Embryonic facial prominence (tissue), 1 donor: ENCODE results near the gene SIRPA.

ENCODE experiments used
- DNase-seq: peaks from one replicate; pipeline ENCODE4 v3.0.0-alpha.2; 2016; ENCODE audit errors: extremely low spot score

The SIRPA gene

DNA sequence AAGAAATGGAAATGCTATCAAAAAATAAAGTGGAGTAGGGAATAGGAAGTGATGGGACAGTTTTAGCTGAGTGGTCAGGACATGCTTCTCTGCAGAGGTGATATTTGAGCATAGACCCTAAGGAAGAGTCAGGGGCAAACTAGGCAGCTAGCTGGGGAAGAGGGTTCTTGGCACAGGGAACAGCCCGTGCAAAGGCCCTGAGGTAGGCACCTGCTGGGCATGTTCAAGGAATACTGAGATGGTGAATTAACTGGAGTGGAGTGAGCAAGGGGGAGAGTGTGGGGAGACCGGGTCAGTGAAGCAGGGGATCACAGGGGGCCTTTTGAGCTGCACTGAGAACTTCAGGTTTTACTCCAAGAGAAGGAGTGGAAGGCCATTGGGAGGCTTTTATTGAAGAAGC is 7.5 kb upstream of the SIRPA start:
- DNase-seq = no peak

DNA sequence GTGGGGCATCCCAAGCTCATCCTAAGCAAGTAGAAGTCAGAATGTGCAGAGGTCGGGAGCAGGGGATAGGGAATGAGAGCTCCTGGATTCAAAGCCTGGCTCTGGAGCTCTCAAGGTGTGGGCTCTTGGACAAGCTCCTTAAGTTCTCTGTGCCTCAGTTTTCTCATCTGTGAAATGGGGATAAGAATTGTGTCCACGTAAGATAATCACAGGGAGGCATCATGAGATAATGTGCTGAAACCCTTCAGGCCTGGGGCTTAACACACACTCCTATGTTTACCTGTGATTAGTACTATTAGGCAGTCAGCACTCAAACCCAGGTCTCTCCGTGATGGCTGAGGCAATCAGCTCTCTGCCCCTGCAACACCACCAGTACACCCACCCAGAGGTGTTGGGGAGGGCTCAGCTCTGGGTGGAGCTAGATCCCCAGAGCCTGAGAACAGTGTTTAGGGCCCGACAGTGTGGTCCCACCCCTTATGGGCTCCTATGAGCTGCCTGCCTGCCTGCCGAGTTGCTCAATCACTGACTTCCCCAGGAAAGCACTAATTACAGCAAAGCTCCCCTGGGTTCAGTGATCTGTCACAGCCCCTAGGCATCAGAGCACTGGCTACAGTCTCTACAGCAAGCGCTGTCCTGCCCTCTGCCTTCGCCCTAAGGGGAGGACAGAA is 6.3 kb upstream of the SIRPA start:
- no peak for DNase-seq

DNA sequence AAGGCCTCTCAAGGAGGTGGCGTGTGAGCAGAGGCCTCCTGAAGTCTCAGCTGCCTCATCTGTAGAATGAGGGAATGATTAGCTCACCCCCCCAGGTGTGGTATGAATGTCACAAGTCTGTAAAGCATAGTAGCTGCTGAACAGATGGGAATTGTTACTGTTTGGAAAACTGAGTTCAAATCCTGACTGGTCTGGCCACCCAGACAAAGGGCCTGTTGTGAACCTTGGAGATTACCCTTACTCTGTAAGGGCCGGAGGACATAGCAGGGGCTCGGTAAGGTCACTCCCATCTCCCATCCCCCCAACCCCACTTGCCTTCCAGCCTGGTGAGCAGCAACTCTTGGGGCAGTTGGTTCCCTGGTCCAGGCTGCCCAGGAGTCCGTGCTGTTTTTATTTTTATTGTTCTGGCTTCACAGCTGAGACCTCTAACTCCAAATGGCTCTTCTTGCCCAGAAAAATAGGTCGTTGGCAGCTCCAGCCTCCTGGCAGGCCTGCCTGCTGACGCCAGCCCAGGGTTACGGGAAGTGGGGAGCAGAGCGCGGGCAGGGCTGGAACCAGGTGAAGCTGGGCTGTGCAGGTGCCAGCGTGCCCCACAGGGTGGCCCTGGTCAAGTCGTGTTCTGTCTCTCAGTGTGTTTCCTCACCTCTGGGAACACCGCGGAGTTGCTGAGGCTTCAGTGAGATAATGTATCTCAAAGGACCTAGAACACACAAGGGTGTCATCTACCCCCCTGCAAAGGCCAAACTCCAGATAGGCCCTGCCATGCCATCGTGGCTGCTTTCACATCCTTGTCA is 4.5 kb upstream of the SIRPA start:
- DNase-seq = no peak

DNA sequence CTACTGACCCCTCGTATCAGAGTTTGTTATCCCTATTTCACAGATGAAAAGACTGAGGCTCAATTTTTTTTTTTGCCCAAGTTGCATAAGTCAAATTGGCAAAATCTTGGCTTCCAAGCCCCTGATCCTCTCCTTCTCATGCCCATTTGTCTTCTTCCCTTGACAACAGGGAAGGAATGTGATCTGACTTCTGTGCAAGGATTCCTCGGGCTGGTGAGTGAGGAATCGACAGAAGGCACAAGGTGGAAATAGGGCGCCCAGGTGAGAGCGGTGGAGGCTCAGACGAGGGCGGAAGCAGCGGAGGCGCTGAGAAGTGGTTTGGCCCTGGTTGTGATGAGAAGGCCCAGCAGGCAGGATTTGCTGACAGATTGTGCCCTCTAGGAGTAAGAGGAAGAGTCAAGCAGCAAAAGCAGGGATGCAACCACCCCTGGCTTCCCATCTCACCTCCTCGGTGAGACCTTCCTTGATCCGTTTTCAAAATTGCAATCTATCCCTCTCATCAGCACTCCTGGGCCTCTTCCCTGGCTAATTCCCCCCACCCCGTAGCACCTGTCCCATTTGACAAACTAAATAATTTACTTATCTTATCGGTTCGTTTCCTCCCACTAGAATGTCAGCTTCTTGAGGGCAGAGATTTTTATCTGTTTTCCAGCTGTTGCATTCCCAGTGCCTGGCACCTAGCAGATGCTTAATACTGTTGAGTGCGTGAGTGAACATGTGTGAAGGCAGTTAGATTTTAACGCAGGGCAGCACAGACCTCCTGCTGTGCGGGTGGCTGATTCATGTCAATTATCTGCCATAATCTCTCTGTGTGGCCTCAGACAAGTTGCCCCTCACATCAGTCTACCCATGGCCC is 3.7 kb upstream of the SIRPA start:
- DNase-seq = no peak

DNA sequence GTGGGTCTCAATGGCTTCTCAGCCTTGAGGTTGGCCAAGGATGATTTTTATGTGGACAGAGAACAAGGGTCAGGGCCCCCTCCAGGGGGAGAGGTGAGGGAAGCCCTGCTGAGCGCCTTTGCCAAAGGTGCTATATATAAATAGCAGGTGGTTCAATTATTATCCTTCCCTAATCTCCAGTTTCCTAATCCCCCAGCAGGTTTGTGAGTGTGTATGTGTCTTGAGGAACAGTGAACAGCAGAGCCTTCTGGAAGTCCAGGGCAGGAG is 3.2 kb upstream of the SIRPA start:
- no peak for DNase-seq

DNA sequence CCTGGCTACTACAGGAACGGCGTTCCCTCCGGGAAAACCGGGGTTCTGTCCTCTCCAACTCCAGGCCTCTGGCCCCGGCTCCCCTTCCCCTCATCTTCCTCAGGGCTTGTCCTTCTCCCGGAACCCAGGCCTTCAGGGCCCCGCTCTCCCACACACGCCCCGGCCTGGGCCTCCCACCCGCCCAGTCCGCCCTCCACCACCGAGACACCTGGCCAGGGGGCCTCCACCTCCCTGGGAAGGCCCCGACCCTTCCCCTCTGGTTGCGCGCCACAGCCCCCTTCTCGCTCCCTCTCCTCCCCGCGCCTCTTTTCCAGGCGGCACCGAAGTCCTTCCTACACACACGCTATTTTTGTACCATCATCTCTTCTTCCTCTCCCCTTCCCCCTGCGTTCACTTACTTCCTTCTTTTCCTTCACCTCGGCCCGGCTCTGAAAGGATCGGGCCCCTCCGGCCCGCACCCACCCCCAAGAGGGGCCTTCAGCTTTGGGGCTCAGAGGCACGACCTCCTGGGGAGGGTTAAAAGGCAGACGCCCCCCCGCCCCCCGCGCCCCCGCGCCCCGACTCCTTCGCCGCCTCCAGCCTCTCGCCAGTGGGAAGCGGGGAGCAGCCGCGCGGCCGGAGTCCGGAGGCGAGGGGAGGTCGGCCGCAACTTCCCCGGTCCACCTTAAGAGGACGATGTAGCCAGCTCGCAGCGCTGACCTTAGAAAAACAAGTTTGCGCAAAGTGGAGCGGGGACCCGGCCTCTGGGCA is 1.3 kb upstream of the SIRPA start:
- DNase-seq = no peak

DNA sequence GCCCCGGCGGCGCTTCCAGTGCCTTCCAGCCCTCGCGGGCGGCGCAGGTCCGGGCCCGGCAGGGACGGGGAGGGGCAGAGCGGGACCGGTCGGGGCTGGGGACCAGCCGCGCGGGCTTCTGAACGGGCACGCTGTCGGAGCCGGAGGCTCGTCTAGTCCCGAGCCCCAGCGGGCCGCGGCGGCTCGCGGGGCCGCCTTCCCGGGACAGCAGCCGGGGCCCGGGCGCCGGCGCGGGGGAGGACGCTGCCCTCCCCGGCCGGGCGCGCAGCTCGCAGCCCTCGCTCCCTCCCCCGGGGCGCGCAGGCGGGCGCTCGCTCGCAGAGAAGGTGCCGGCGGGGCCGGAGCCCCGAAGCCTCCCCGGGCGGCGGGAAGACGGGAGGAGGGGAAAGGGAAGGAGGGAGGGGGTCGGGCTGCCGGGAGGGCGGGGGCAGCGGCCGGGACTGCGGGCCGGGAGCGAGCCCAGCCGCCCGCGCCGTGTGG is 696 bp upstream of the SIRPA start:
- no peak for DNase-seq

DNA sequence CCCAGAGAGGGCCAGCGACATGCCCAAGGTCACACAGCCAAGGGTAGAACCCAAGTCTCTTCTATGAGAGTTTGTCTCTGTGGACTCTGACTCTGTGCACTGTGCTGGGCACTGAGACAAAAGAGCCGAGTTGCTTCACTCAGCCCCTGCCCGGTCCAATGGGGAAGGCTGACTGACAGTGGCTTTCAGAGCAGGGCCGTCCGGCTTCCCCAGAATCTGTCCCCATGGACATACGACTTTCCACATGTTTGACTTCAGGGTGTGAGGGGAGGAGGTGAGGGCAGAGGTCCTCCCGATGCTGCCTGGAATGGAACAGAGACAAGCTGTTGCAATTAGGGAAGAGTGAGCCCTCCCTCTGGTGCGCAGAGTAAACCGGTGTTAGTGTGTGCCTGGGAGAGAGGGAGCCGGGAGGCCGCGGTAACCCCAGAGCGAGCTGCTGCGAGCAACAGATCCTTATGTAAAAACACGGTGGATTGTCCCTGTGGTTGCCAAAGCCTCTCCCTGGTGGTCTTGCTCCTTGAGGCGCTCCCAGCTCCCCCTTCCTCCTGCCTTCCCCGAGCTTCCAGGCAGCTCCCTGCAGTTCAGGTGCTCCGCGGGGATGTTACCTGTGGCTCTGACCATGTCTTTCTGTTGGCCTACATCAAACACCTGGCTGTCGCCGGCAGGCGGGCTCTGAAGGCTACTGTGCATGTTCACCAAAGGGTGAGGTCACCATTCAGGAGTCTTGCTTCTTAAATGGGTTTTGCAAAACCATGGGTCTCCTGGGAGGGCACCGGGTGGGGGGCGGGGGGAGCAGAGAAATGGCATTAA is 672 bp downstream of the SIRPA start:
- DNase-seq = no peak

DNA sequence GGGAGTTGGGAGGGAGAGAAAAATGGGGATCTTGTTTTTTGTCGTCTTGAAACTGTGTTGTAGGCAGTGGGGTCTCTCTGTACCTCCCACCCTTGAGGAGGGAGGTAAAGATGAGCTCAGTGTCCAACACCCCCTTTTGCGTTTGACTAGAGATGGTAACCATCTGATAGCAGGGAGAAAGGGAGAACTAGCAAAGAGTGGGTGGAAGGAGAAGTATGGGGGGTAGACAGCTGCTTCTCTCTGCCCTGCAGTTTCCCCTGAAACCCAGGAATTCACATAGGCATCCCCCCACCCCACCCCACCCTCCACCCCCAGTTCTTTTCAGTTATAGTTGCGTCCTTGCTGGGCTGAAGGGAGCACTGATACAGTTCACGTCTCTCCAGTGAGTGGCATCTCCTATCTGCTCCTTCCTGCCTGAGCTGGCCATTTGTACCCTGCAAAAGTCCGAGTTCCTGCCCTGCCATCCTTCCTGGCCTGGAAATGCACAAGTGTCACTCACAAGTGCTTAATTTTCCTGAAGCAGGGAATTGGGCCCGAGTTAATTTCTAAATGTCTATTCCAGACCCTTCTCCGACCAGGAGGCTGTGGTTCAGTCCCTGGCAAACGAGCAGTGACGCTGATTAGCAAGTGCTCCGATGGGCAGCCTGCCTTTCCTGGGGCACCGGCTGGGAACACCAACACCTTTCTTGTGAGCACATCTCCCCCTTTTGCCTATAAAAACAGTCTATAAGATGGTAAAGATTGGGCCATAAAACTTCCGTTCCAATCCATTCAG is 1.5 kb downstream of the SIRPA start:
- no peak for DNase-seq

DNA sequence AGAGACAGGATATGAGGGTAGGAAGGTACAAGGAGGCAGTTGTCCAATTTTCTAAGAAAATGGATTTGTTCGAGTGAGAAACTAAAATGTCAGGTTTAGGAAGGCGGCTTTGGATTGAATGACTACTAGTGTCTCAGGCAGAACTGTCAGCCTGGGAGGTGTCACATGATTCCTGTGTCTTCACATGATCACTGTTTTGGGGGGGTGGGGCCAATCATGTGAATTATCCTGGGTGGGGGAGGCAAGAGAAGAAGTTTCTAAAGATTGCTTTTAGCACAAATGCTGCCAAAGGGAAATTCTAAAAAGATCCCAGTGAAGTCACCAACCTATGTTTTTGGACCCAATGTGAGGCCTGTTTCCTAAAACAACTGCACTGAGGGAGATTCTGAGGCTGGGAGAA is 2.3 kb downstream of the SIRPA start:
- DNase-seq = no peak

DNA sequence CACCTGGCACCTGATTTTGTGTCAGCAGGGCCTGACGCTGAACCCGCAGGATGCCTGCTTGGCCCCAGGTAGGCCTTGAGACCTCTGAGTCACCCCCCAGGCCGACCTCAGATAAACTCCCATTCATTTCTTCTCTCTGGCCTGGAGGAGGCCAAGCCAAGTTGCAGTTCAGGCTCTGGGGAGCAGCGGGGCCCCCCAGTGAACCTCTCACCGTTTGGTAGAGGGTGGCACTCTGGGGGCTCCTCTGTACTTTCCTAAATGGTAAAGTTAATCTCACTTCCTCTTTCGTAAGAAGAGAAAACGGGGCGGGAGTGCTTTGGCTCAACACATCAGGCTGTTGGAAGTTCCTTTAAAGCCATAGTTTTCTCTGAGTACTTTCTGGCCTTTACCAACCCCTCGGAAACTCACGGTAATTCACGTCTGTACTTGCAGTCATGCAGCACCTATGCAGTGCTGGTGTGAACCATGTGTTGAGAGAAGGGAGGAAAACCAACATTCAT is 2.8 kb downstream of the SIRPA start:
- no peak for DNase-seq

DNA sequence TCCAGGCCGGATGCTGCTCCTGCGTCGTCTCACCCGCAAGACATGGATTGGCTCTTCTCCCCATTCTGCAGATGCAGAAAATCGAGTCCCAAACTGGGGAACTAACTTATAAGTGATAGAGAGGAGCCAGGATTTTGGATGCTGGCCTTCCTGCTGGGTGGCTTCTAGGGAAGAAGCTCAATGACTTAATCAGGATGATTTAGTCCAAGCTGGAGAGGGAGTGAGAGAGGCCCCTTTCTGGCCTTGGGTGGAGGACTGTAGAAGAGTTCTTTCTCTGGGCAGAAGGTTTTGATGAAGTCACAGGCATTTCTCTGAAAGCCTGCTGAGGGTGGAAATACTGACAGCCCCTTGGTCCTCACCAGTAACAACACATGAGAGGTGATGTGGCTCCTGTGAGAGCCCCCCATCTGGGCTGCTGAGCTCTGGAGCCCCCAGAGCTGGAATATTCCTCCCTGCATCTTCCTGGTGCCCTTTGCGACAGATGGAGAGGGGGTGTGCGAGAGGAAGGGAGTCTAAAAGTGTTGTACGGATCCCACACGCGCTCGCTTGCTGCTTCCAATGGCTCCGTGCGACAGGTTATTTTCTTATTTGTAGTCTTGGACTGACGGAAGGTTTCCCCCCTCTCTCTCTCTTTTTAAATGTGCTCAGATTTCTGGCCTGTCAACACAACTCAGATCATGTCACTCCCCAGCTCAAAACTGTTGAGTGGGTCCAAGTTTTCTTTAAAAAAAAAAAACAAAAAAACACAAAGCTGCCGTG is 3.5 kb downstream of the SIRPA start:
- no peak for DNase-seq

DNA sequence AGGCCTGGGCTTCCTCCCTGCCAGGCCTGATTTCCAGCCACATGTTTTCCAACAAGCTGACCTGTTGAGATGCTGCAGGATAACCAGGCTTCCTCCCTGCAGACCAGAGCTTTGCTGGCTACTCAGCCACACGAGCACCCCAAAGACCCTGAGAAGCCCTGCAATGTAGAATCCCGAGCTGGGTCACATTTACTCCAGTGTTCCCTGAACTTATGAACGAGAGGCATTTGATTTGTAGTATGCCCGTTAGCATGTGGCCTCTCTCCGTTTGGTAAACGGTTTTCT is 4.0 kb downstream of the SIRPA start:
- DNase-seq = no peak

DNA sequence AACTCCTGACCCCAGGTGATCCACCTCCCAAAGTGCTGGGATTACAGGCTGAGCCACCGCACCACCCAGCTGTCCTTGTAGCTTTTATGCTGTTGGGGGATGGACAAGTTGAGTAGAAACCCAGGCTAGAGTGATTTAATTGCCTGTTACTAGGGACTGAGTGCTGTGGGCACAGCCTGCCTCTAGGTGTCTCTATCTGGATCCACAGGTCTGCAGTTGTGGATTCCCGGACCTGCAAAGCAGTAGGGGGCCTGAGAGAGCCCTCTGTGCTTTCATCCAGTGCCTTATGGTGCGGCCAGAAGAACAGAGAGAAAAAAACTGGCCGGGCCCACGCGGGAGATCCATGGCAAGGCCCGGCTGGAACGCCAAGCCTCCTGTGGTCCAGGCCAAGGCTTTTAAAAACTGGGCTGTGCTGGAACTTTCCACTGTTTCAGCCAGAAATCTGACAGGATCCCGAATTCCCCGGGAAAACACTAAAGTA is 5.2 kb downstream of the SIRPA start:
- no peak for DNase-seq

DNA sequence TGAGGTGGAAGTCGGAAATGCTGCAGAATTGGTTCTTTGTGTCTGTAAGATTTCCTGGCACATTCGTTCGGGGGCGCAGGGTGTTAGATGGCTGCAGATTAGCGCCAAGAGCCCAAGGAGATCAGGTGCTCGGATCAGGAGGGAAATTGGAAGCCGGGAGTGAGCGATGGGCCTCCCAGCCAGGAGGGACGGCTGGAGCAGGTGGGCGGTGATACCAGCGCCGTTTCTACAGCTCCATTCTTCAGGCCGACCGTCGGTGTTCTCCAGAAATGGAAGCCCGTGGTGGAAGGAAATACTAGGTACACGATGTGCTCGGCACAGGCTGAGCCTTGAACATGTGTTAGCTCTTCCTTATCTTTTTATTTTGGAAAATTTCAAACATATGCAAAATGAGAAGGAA is 6.5 kb downstream of the SIRPA start:
- no peak for DNase-seq

DNA sequence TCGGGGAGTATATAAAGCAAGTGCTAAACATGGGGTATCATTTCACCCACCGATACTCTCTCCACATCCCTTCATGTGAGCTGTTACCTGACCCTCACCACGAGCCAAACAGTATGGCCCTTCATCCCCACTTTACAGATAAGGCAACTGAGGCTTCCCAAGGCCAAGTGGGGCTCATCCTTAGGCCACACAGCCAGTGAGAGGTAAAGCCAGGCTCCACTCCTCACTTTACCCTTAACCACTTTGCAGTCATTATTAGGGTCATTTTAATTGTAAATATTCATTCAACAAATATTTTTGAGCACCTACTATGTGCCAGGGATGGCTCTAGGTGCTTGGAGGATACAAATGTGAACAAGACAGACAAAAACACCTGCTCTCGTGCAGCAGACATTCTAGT is 7.0 kb downstream of the SIRPA start:
- no peak for DNase-seq

DNA sequence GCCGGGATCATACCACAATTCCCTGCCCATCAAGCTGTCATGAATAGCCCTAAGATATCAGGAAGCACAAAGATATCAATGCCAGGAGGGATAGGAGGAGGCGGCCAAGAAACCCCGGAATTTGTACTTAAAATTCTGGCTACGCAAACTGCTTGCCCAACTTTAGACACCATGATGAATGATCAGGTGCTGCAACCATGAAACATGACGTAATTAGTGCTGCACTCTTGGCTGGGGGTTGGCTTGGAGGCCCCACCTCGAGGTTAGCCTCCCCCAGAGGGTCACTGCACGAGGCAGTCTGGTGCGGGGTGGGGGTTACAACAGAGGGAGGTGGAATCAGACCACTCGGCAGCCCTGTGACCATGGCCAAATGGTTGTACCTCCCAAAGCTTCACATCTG is 8.9 kb downstream of the SIRPA start:
- no peak for DNase-seq

DNA sequence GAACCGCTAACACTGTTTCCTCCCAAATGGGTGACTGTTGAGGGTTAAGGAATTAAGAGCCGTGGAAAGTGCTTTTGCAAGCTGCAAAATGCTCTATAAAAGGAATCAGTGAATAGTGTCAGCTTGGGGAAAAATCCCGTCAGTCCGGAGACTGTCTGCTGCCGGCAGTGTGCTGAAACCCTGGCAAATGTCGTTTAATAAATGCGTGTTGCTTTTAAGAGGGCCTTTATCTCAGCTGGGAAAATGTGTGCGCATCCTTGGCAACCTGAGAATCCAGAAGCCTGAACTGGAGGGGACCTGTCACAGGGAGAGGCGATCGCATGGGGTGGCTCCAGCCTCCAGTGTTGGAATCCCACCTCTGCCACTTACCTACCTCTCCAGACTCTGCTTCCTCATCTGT is 9.8 kb downstream of the SIRPA start:
- DNase-seq = no peak

DNA sequence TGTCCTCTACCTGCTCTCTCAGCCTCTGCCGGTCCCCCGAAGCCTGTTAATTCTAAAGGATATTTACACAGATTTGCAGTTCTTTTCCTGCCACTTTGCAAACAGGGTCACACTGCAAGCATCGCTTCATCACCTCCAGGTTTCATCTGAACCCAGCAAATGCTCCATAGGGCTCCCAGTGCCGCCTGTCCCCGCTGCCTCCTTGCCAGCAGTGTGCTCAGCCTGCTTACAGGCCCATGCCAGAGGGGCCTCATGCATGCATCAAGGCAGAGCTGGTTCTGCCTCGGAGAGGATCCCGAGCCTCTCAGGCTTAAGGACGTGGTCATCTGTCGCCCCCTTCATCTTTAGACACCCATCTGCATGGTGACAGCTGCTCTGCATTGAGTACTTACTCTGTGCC is 10.5 kb downstream of the SIRPA start:
- no peak for DNase-seq
